Measurements from ENCODE around the gene COX4I2.
"Not testable (repeated sequence)": the region's sequence is repeated elsewhere in the genome, so short reads cannot be mapped to it uniquely, and the experiment has no call there.

The COX4I2 gene

DNA sequence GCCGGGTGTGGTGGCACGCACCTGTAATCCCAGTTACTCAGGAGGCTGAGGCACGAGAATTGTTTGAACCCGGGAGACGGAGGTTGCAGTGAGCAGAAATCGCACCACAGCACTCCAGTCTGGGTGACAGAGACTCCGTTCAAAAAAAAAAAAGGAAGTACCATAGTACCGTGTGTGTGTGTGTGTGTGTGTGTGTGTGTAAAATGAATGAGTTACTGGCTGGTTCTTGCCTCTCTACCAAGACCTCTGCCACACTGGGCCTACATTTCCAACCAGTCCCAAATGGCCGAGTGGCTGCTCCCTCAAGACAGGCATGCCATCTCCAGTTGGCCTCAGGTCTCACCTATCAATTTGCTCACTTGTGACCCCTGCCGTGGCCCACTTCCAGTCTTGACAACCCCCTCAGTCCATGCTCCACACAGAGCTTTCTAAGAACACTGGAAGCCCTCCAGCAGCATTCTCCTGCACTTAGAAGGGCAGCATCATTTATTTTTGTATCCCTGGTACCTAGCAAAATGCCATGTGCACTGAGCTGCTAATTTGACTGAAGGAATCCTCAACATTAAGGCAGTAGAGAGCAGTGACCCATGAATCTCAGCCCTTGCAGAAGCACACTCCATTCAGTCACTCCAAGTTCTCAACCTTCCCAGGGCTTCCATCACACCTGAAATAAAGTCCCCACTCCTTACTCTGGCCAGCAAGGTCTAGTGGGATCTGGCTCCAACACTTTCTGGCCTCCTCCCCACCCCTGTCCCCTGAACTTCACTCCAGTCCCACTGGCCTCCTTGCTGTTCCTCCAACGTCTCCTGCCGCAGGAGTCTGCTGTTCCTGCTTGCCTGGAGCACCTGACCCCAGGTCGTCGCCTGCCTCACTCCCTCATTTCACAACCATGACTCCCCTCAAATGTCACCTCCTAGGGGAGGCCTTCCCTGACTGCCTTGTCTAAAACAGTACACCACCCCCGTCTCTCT, 29.9 kb downstream of the COX4I2 start:
- TF ChIP-seq, protein P1, sequence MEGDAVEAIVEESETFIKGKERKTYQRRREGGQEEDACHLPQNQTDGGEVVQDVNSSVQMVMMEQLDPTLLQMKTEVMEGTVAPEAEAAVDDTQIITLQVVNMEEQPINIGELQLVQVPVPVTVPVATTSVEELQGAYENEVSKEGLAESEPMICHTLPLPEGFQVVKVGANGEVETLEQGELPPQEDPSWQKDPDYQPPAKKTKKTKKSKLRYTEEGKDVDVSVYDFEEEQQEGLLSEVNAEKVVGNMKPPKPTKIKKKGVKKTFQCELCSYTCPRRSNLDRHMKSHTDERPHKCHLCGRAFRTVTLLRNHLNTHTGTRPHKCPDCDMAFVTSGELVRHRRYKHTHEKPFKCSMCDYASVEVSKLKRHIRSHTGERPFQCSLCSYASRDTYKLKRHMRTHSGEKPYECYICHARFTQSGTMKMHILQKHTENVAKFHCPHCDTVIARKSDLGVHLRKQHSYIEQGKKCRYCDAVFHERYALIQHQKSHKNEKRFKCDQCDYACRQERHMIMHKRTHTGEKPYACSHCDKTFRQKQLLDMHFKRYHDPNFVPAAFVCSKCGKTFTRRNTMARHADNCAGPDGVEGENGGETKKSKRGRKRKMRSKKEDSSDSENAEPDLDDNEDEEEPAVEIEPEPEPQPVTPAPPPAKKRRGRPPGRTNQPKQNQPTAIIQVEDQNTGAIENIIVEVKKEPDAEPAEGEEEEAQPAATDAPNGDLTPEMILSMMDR (conservative IDR thresholded peaks at IDR 0.05; ENCODE audit: low read depth, low read length), result no peak
- no peak overlapping the region for H3K4me3 ChIP-seq (ENCODE audit: low read depth, low read length)
- DNase-seq (ENCODE audit: low read depth), result no peak

DNA sequence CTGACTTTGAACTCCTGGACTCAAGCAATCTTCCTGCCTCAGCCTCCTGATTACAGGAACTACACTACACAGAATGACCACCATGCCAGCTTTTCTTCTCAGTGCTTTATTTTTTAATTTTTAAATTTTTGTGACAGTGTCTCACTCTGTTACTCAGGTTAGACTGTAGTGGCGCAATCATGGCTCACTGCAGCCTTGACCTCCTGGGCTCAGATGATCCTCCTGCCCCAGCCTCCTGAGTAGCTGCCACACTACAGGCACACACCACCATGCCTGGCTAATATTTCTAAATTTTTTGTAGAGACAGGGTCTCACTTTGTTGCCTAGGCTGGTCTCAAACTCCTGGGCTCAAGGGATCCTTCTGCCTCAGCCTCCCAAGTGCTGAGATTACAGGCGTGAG, 31.2 kb downstream of the COX4I2 start:
- H3K4me3 ChIP-seq (ENCODE audit: low read depth, low read length); DNase-seq (ENCODE audit: low read depth): not testable (repeated sequence)

DNA sequence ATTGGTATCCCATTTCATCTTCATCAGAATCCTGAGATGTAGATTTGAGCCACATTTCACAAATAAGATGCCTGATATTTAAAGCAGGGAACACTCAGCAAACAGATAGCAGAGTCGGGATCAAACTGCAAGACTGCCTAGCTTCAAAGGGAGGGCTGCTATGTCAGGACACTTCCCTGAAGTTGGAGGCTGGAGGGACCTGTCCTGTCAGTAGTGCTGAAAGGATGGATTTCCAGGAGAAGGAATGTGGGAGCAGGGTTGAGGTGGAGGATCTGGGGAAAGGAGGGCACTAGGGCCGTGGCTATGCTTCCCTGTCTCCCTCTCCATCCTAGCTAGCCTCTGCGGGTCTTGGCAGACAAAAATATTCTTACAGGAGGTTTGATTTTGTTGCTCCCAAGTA, 32.2 kb downstream of the COX4I2 start:
- H3K4me3 ChIP-seq (ENCODE audit: low read depth, low read length), result no peak overlapping the region
- TF ChIP-seq, protein P1 (conservative IDR thresholded peaks at IDR 0.05; ENCODE audit: low read depth, low read length), result no peak
- no peak for DNase-seq (ENCODE audit: low read depth)

DNA sequence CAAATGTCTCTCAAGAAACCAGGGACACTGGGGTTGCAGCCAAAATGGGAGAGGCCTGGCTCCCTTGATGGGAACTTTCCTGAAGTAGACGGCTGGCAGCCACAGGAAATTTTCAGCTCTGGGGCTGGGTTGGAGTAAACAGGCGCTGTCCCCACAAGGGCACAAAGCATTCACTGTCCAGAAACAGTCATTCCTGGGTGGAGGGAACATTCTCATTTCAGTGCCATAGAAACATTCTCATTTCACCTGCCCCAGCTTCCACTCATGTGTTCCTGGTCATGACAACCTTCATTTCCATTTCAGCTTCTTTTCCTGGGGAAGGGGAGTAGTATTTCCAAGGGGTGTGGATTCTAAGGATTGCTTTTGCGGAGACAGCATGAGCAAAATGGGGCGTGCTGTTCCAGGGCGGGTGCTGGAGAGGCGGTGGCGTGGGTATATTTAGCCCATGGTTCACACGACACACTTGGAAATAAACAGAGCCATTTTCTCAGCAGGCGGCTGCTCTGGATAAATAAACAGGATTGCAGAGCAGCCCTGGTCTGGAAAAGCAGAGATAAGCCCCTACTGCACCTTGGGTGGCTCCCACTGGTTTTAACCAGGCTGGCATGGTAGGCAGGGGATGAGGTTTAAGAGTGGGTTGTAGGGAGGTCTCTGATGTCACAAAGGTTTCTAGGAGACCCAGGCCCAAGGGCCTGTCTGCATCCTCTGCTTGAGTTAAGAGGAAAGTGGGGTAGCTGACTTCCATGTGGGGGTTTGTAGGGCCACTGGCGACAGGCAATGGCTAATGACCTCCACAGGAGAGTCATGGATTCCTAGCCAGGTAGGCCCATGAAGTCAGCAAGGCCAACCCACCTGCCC, 32.9 kb downstream of the COX4I2 start:
- H3K4me3 ChIP-seq (ENCODE audit: low read depth, low read length), result no peak overlapping the region
- DNase-seq (ENCODE audit: low read depth), result peak; percentile 67
- TF ChIP-seq, protein P1 (conservative IDR thresholded peaks at IDR 0.05; ENCODE audit: low read depth, low read length), result no peak

DNA sequence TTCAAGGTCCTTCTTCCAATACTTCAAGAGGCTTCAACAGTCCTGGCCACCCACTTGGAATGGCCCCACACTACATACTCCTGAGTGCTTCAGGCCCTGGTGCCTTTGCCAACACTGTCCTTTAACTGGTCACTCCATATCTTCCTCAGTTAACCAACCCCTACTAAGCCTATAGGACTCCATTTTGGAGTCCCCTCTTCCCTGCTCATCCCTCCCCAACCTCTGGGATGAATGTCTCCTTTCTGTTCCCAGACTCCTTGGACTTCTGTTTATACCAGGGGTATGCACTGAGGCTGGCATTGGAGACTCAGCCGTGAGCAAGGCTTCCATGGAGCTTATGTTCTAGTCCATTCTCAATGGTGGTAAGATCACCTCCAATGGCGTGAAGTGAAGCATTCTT, 33.6 kb downstream of the COX4I2 start:
- H3K4me3 ChIP-seq (ENCODE audit: low read depth, low read length), result no peak overlapping the region
- no peak for DNase-seq (ENCODE audit: low read depth)
- TF ChIP-seq, protein P1 (conservative IDR thresholded peaks at IDR 0.05; ENCODE audit: low read depth, low read length), result no peak

DNA sequence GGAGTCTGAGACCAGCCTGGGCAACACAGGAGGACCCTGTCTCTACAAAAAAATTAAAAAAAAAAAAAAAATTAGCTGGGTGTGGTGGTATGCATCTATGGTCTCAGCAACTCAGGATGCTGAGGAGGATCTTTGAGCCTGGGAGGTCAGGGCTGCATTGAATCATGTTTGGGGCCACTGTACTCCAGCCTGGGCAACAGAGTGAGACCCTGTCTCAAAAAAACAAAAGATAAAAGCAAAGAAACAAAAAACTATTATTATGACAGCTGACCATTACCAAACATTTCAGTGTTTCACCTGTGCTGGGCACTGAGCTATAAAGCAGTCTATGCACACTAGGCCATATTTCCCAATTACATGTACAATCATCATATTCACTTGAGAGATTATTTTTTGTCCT, 35.7 kb downstream of the COX4I2 start:
- TF ChIP-seq, protein P1 (conservative IDR thresholded peaks at IDR 0.05; ENCODE audit: low read depth, low read length), result no peak
- H3K4me3 ChIP-seq (ENCODE audit: low read depth, low read length), result no peak overlapping the region
- no peak for DNase-seq (ENCODE audit: low read depth)

DNA sequence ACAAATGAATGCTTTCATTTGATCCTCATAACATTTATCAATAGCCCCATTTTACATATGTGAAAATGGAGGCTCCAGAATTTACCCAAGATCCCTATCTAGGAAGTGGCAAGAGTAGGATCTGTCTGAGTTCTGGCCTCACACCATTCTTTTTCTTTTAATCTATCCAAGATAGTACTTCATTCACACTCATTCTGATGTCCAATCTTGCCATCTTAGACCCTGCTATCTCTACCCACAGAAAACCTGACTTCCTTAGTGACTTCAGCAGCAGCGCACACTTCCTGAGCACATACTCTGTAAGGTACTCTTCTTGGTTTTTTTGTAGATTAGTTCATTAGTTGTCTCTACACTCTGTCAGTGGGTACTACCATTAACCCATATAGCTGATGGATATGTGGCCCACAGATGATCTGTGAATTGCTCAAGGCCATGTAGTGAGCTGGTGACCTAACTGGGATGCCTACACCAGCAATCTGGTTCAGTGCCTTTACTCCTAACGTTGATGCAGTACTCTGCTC, 36.3 kb downstream of the COX4I2 start:
- no peak for DNase-seq (ENCODE audit: low read depth)
- TF ChIP-seq, protein P1 (conservative IDR thresholded peaks at IDR 0.05; ENCODE audit: low read depth, low read length), result no peak
- no peak overlapping the region for H3K4me3 ChIP-seq (ENCODE audit: low read depth, low read length)
